A549 (cell line): Measurements from ENCODE around the gene DHX29.

Source experiments
- CTCF ChIP-seq: fragments of >200 bp; sonication (Bioruptor Twin); formaldehyde crosslinking; IDR thresholded peaks from 3 replicates; pipeline ENCODE4 v1.5.1; 2016
- KDM1A ChIP-seq: fragments of 200-600 bp; sonication (generic); IDR thresholded peaks from 2 replicates; pipeline ENCODE4 v1.6.1; 2016; ENCODE audit warnings: low read depth, mild to moderate bottlenecking
- POLR2A ChIP-seq: IDR thresholded peaks from 2 replicates; pipeline ENCODE4 v1.6.1; 2012; ENCODE audit warnings: mild to moderate bottlenecking, low read length
- RAD21 ChIP-seq, 2 experiments: fragments of >200 bp in 1 of 2; sonication (Bioruptor Twin) in 1 of 2; formaldehyde crosslinking in 1 of 2; IDR thresholded peaks in 1 of 2; conservative IDR thresholded peaks in 1 of 2; 2 replicates in 1 of 2; 3 replicates in 1 of 2; pipeline ENCODE4 v1.6.1; 2012 to 2018; ENCODE audit warnings: inconsistent platforms in 1 of 2
- USF2 ChIP-seq: fragments of 450-650 bp; IDR thresholded peaks from 2 replicates; pipeline ENCODE4 v1.6.1; 2014; ENCODE audit warnings: antibody characterized with exemption

GRCh38 chr5:55232271-55232984 is 75.1 kb downstream of the DHX29 start:
- TF ChIP-seq KDM1A (no peak), CTCF (no peak), POLR2A (no peak; the same call in 1 of the 2 replicates), RAD21 (conservative IDR thresholded peaks at IDR 0.05 in 1 of 2, IDR thresholded peaks at IDR 0.05 in 1 of 2) (no peak), USF2 (no peak)
